GM19193 (cell line): Measurements from ENCODE around the gene DTNBP1.

Source experiments
- POLR2A ChIP-seq: IDR thresholded peaks from 4 replicates; pipeline ENCODE4 v1.6.1; 2011; ENCODE audit not compliant: insufficient read depth, insufficient read length; ENCODE audit errors: extremely low read depth

Gene DTNBP1

DNA sequence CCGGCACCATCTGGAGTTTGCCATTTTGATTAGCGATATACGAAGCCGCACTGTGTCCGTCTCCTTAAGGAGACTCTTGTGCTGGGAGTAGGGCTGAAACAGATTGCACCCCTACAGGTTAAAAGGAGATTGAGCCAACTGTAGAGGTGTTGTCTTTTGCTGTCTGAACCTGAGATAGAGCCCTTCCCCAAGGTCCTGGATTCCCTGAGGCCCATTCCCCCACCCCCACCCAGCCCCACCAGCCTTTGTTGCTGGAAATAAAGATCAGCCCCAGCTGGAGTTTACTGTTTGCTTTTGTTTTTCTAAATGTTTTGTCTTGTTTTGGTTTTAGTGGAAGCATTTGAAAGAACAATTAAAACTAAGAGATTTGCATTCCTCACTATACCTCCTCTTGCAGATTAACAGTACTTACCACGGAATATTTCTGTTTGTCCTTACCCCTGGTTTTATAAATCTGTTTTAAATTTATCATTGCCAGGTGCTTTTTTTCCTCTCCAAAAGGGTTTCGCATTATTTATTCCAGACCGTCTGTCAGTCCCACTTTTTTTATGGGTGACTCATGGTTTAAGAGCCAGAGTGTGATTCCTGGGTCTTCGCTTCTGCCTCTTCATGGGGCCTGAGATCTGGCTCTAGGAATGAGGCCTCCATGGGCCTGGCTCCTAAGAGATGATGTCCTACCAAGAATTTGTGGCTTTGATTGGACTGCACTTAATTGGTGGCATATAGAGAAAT lies 169.2 kb downstream of the DTNBP1 start:
- no peak for TF ChIP-seq POLR2A

DNA sequence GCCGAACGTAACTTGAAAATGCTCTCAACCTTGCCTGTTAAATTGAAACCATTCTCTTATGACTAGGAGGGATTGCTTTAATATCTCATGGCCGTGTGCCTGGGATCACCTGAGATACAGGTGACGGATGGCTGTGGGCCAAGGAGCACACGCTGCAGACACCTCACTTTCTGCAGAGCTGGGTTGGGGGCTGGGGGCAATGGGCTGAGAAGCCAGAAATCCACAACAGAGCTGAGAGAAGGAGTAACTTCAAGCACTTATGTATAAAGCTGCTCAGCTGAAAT lies 170.9 kb downstream of the DTNBP1 start:
- no peak for TF ChIP-seq POLR2A

- no peak for TF ChIP-seq POLR2A
Observed at GRCh38 chr6:15491255-15491985, 171.4 kb downstream of the DTNBP1 start.

DNA sequence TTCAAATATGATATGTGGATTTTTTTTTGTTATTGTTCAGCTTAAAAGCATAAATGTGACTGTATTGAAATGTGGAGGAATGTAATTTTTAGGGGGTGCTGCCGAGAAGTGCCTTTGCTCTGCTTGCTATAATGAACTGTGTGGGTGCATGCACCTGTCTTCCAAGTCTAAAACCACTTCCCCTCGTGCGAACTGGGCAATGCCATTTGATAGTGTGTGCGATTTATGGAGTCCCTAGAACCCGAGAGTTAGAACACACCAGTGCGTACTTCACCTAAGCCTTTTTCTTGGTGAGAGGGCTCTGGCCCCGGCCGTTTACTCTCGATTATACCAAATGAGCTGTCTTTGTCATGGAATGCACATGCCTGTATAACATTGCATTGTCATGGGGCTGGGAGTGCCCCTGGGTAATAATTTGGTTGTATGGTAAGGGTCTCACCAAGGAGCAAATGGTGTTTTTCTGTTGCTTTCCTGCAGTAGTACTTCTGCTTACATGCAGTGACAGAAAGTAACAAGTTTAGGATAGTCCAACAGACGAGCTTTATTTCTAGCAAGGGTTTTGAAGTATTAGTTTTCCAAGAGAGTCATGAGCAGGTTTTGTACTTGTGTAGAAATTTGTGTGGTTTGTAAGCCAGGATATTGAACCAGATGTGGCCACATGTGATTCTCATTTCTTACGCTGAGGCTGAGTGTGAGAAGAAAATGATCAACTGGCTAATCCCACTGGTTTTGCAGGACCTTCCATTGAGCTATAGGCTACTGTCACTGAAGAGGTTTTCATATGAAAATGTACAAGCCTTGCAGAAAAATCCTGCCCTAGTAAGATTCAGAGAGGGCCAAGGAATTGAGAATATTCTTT lies 172.4 kb downstream of the DTNBP1 start:
- no peak for TF ChIP-seq POLR2A

DNA sequence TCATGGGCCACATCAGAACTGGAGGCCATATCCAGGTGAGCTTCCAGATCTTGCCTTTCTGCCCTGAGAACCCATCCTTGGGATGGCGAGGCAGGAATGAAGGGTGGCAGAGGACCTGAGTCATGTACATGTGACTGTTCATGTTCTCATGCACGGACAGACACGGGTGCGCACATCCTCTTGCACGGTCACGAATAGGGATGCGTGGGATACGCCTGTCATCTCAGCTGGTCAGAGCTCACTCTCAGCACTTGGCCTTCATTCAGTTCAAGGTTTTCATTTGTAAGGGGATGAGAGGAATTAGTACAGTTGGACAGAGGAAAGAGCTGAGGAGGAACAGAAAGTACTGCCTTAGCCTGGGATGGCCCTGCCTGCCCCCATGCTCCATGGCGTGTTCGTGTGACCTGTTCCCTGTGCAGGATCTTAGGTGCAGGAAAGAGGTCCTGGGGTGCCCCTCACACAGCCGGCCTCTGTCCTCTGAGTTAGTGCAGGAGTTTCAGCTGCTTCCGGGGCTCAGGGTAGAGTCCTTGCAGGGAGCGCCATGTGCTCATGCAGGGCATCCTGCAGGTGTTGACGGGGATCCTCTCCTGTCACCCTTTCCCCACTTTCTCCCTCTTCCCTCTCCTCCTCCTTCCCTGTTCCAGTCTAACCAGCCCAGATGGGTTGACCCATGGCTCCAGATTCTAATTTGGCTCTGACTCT lies 173.4 kb downstream of the DTNBP1 start:
- no peak for TF ChIP-seq POLR2A

DNA sequence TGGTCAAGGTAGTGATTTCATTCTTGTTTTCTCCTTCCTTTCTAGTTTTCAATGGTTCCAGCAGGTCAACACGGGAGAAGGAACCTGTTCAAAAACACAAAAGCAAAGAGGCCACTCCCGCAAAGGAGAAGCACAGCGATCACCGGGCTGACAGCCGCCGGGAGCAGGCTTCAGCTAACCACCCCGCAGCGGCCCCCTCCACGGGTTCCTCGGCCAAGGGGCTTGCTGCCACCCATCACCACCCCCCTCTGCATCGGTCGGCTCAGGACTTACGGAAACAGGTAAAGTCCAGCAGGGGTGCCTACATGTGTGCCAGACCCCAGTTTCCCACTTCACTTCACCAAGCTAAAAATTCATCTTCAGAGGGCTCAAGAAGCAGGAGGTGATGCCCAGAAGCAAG lies 175.6 kb downstream of the DTNBP1 start:
- TF ChIP-seq POLR2A, result no peak

DNA sequence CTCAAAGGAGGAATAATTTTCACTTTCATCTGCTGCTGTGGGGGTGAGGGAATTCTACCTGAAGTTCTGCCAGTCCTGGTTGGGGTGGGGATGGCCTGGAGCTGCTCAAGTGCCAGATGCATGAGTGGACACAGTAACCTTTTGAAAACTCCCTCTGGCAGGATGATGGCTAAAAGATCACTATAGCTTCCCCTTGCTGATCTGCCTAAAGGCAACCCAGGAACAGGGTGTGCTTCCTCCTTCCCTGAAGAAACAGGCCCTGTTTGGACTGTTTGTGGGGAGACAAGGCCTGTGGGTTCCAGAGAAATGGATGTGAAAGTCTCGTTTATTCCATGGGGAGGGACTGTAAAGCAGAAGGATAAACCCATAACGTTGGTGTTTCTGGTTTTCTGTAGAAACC lies 176.9 kb downstream of the DTNBP1 start:
- no peak for TF ChIP-seq POLR2A

GRCh38 chr6:15484821-15485220 lies 178.0 kb downstream of the DTNBP1 start:
- TF ChIP-seq POLR2A, result no peak

- TF ChIP-seq POLR2A, result no peak
Observed at GRCh38 chr6:15484140-15484539, 178.7 kb downstream of the DTNBP1 start.

- TF ChIP-seq POLR2A, result no peak
Observed at GRCh38 chr6:15483060-15483459, 179.8 kb downstream of the DTNBP1 start.

DNA sequence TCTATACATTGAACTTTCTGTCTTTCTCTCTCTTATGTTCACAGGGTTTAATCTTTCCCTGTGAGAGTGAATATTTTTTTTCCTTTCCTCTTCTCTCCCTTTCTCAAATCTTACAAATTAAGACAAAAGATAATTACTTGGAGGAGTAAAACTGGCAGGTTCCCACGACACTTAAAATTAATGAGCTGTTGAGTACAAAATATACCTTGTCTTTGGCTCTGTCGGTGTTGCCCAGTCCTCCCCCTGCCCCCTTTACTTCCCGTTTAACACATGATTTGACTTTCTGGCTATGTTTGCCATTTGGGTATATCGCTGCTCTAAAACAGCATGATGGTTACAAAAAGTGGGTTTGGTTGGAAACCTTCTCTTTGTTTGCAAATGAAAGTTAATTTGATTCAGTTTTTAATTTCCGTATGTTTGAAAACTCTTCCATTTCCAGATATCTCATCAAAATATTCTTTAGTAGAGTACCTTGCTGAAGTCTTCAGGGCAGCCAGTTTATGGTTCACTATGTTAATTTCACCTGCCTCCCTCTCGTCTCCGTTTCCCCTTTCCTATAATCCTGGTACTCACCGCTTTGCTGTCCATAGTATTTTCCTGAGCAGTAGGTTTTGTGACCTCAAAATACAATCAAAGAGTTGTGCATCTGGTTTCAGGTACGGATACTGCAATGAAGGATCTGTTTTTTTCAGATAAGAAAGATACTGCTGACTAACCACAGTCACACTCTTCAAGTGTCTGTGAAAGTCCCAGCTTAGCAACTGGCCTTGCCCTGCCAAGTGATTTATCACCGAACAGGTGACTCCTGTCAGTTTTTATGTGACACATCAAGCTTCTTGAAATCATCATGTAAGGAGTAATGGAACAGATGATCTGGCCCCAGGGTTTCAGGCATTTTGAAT lies 181.2 kb downstream of the DTNBP1 start:
- no peak for TF ChIP-seq POLR2A

DNA sequence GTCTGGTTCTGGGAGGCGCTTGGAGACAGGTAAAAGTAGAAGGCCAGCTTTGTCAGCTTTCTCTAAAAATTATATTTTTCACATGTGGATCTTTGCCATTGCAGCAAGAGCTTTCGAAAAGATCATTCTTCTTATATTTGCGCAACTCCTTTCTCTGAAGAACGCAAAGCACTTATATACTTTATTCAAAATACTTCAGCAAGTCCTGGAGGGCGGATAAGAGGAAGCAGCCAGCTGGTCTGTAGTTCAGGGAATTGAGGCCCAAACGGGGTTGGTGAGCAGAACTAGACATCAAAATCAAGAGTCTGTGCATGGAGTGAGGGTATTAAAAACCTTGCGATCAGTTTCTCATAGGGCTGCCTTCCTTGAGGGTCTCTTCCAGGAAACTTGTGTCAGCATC lies 182.3 kb downstream of the DTNBP1 start:
- TF ChIP-seq POLR2A, result no peak

GRCh38 chr6:15479761-15480160 lies 183.1 kb downstream of the DTNBP1 start:
- TF ChIP-seq POLR2A, result no peak

DNA sequence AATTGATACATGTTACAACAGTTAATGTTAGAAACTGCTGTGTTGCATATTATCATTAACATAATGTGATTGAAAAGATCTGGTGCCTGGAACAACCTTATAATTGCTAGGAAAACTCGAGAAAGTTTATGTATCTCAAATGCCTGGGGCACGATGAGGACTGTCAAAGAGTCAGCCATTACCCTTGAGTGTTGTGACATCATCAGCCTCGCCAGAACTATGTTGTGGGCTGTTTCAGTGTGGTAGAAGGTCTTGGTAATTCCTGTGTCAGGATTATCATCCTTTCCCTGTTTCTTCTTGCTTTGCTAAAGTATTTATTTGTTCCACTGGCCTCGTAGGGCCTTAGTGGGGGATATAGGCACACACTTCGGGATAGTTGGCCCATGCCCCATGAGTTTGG lies 185.1 kb downstream of the DTNBP1 start:
- no peak for TF ChIP-seq POLR2A

DNA sequence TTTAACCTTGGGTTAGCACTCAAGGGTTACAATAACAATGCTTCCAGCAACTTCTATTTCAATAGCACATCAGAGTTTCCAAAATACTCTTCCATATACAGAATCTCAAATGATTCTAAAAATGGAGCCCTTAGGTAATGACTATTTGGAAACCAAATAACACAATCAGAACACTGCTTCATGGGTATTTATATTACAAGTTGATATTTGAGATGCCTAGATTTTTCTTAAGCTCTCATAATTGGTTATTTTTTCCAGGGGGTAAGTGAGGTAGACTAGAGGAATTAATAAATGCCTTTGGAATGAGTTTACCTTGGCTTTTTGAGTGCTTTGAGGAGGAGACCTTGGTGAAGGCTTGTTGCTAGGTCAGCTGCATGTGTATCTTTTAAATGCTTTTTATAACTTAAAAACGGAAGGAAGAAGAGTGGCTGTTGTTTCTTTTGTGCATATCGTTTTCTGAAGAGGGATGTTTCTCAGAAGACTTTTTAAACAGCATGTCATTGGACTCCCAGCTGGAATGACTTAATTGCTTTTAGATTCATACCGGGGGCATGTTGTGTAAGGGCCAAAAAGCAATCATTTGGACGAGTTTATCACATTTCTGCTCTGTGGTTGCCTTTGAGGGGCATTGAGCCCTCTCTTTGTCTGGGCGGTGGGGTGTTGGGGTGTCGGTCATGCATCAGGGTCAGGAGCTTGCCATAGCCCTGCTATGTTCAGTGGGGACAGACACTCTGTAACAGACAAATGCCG lies 186.0 kb downstream of the DTNBP1 start:
- TF ChIP-seq POLR2A, result no peak
